ENCODE measurements around the gene SECISBP2L.
A peak's percentile ranks its signal among the peaks of the same experiment; 100 is the strongest.

GRCh38 chr15:49046220-49047102, at the start of gene SECISBP2L:
- TF ChIP-seq, protein P1, sequence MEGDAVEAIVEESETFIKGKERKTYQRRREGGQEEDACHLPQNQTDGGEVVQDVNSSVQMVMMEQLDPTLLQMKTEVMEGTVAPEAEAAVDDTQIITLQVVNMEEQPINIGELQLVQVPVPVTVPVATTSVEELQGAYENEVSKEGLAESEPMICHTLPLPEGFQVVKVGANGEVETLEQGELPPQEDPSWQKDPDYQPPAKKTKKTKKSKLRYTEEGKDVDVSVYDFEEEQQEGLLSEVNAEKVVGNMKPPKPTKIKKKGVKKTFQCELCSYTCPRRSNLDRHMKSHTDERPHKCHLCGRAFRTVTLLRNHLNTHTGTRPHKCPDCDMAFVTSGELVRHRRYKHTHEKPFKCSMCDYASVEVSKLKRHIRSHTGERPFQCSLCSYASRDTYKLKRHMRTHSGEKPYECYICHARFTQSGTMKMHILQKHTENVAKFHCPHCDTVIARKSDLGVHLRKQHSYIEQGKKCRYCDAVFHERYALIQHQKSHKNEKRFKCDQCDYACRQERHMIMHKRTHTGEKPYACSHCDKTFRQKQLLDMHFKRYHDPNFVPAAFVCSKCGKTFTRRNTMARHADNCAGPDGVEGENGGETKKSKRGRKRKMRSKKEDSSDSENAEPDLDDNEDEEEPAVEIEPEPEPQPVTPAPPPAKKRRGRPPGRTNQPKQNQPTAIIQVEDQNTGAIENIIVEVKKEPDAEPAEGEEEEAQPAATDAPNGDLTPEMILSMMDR (IDR thresholded peaks at IDR 0.05), result peak in 2 of 5 experiments; percentile 32 to 39
- TF ChIP-seq POLR2A (IDR thresholded peaks at IDR 0.05) (peak; percentile 92), POLR2AphosphoS5 (IDR thresholded peaks at IDR 0.05) (peak; percentile 93 to 97 (median 96))
